Cardiac septum (tissue), 1 donor: ENCODE measurements around the gene CELA2B. TPM values are rescaled to one million over a fixed set of nuclear protein-coding genes. Genes with fewer than 3 reads are reported as not detected.
"Not testable (repeated sequence)": the region's sequence is repeated elsewhere in the genome, so short reads cannot be mapped to it uniquely, and the experiment has no call there.

Experiments
- DNase-seq: peaks from one replicate; pipeline ENCODE4 v3.0.0-alpha.2; 2020; ENCODE audit warnings: low spot score
- intact Hi-C: fragments of 100-400 bp; cut with DNase I; formaldehyde crosslinking; loops from one replicate; pipeline ENCODE4 v1.14.0; 2022
- total RNA-seq: library from RNA; stranded (reverse); fragmentation: NEBNext Ultra II Directional; extraction: Animal tissue kit (Norgen Biotek cat#: 25700); gene quantifications from one replicate; pipeline ENCODE4 v1.2.1, GENCODE V29; 2021
- donor health status: DM: no; HTN: no; CAD: no.

The CELA2B gene
- total RNA-seq, 1 donor from 2014 or later: not detected

DNA sequence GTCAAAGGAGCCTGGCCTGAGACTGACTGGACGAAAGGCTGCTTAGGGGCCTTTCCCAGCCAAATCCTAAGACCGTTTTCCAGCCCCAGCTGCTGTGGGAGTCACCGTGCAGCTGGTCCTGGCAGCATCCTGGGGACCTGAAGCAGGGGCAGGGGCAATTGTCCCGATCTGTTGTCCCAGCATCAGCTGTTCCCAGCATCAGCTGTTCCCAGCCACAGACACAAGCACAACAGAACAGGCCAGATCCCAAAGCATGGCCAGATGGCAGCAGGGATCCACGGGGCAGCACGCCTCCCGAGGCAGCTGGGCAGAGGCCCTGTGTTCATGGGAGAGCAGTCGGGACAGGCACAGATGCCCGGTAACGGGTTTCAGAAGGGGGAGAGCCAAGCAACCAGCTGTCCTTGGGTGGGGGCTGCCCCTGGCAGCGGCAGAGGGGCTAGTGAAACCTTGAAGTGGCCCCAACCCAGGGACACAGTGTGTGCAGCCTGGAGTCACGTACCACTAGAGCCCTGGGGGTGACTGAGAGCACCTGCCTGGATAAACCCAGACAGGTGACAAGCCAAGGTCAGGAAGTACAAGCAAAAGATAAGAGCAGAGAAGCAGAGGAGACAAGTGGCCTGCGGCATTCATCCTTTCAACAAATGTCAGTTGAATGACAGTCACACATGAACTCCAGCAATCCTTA, 13.3 kb downstream of the CELA2B start:
- intact Hi-C loops: no loop called here
- no peak for DNase-seq

- DNase-seq, intact Hi-C loops: not testable (repeated sequence)
These were observed 15.1 kb downstream of the CELA2B start for GRCh38 chr1:15491010-15491409.

- no peak for DNase-seq
- intact Hi-C loops: no loop called here
These were observed 16.7 kb downstream of the CELA2B start for GRCh38 chr1:15492596-15492995.

- intact Hi-C loops: no loop called here
- no peak for DNase-seq
These were observed 18.0 kb downstream of the CELA2B start for GRCh38 chr1:15493869-15494390.

DNA sequence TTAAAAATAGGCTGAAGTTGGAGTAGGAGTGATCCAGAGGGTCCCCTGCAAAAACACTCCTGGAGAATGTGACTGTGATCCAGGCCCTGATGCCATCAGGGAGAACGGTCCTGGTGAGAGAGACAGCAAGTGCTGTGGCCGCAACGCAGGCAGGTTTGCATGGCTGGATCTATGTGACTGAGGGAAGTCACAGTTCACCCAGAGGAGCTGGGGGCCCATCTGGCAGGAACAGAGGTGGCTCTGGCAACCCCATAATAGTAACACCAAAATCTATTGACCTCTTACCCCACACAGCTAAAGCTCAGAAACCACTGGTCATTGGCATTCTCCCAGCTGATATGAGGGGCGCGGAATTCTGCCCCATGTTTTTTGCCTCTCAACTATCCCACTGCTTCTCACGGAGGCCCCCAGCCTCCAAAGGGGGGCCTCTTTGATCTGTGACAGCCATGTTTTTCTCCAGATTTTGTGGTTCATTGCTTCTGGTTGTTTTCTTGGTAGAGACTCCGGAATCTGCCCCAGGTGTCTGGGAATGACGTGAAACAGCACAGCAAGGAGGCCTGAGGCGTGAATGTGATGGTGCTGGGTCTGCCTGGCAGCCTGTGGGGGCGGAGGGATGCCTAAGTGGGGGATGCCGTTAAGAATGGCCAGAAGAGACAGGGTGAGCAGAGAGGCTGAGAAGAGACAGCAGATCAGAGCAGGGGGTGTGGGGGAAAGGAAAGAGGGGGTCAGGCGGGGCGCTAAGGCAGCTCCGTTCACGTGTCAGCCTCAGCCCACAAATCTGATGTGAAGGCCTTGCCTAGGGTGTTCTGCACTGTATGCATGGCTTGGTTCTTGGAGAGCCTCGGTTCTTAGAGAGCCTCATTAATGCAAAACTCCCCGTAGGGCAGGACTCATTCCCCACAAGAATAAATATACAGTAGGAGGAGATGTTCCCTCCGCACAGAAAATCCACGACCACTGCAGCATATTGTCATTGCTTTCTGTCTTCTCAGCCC, 24.6 kb downstream of the CELA2B start:
- DNase-seq: no peak
- intact Hi-C loops: loop anchor here (5.0 kb wide), 1 partner anchor 178 kb away; no protein-coding TSS in a partner anchor

- DNase-seq: peak; percentile 80
- intact Hi-C loops: loop anchor here (5.0 kb wide), 1 partner anchor 179 kb away; no protein-coding TSS in a partner anchor
These were observed 25.5 kb downstream of the CELA2B start for GRCh38 chr1:15501208-15502032.

DNA sequence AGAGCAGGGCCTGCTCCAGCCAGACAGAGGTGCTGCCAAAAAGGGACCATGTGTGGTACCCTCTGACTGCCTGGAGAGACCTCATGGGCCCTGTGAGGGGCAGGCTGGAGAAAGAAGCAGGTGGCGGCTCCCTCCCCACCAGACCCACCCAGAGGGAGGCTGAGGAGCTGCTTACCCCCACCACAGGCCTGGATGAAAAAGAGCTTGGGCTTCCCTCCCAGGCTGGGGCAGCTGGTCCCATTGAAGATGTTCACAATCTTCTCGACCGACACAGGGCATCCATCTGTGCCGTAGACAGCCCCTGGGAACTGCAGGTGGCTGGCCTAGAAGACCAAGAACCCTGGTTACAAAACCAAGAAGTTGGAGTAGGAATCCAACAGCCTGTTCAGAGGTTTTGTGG, 28.5 kb downstream of the CELA2B start:
- intact Hi-C loops: loop anchor here (5.0 kb wide), 1 partner anchor 182 kb away; no protein-coding TSS in a partner anchor
- no peak for DNase-seq

DNA sequence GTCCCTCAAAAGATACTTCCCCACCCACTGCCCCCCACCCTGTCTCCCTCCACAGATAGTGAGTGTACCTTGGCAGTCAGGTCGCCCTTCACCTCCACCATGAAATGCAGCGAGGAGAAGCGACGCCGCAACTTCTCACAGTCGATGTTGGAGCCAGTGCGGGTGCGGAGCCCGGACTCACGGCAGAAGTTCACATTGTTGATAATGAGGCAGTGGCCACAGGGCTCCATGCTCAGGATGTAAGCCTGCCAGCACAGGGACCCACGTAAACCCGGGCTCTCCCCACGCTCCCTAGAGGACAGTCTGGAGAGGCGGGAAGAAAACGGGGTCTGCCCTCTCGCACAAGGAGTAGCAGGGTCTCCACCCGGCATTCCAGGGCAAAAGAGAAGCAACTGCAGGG, 30.9 kb downstream of the CELA2B start:
- intact Hi-C loops: no loop called here
- no peak for DNase-seq

GRCh38 chr1:15507278-15507677, 31.4 kb downstream of the CELA2B start:
- intact Hi-C loops: no loop called here
- DNase-seq: no peak

DNA sequence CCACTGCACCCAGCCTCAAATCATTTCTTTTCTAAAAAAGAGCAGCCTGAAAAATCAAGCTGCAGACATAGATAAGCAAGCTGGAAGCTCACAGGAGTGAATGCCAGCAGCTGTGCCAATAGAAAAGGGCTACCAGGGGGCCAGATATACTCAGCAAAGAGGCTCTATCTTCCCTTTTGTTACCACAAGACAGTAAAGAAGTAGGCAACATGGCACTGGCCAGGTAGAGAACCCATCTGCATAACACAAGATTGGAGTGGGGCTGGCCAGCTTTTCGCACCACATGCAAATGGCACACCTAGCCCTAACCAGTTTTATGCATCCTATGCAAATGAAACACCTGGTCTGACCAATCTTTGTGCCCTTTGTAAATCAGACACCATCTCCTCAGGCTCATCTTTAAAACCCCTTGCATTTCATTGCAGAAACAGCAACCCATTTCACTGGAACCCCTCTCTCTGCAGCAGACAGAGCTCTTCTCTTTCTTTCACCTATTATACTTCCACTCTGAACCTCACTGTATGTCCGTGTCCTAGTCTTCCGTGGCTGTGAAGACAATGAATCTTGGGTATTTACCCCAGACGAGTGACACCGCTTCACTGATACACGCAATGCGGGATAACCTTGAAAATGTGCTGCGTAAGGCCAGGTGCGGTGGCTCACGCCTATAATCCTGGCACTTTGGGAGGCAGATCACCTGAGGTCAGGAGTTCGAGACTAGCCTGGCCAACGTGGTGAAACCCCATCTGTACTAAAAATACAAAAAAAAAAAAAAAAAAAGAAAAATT, 33.0 kb downstream of the CELA2B start:
- intact Hi-C loops: no loop called here
- DNase-seq: no peak

DNA sequence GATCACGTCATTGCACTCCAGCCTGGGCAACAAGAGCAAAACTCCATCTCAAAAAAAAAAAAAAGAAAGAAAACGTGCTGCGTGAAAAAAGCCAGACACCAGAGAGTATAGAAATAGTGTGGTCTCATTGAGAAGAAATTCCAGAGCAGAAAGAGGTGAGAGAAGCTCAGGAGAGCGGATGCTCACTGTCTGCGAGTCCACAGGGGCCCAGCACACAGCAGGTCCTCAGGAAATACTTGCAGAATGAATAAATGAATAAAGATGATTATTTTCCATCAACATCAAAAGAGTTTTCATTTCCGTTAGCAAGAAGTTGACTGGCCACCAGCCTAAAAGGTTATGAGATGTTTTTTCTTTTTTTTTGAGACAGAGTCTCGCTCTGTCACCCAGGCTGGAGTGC, 33.7 kb downstream of the CELA2B start:
- intact Hi-C loops: no loop called here
- no peak for DNase-seq

DNA sequence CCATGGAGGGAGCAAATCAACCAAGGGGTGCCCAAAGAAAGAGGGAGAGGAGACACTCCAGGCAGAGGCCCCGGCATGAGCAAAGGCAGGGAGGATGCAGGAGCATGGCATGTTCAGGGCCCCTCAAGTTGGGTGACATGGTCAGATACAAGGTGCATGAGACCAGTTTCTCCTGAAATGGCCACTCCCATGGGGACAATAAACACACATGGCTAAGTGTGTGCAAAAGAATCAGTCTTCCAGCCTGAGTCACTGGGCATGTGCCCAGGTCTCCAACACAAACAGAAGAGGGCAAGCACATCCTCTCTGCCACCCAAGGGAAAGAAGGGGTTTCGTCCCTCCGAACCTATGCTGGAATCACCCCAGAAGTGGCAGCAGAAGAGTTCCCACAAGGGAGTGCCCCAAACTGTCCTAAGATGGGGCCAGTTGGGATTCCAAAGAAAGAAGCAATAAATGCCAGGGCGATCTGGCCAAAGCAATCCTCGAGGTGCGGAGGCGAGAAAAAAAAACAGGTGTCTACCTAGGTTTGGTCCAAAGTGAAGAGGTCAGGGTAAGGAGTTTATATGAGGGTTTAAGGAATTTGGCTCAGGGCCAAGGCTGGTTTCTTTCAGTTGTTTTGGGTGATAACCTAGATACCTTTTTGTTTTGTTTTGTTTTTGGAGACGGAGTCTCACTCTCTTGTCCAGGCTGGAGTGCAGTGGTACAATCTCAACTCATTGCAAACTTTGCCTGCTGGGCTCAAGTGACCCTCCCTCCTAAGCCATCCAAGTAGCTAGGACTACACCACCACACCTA, 34.9 kb downstream of the CELA2B start:
- no peak for DNase-seq
- intact Hi-C loops: no loop called here

GRCh38 chr1:15513192-15513591, 37.3 kb downstream of the CELA2B start:
- intact Hi-C loops: no loop called here
- DNase-seq: no peak

- no peak for DNase-seq
- intact Hi-C loops: no loop called here
These were observed 38.0 kb downstream of the CELA2B start for GRCh38 chr1:15513919-15514318.

GRCh38 chr1:15514557-15514956, 38.7 kb downstream of the CELA2B start:
- intact Hi-C loops, DNase-seq: not testable (repeated sequence)

GRCh38 chr1:15515022-15515663, 39.2 kb downstream of the CELA2B start:
- intact Hi-C loops: no loop called here

DNA sequence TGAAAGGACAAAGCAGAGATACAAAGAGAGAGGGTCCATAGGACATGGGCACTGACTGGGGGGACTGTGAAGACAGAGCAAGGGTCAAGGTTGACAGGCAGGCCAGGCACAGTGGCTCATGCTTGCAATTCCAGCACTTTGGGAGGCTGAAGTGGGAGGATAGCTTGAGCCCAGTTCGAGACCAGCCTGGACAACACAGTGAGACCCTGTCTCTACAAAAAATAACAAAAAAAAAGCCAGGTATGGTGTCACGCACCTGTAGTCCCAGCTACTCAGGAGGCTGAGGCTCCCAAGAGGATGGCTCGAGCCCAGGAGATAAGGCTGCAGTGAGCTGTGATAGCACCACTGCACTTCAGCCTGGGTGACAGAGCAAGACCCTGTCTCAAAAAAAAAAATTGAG, 43.7 kb downstream of the CELA2B start:
- no peak for DNase-seq
- intact Hi-C loops: no loop called here

More at GRCh38 chr1:15515022-15515663, 39.2 kb downstream of the CELA2B start:
- DNase-seq: no peak
